HepG2 (cell line): ENCODE measurements around the gene OTX1.

Experiments used
- CAMTA2 ChIP-seq: sonication (generic); formaldehyde crosslinking; IDR thresholded peaks from 2 replicates; pipeline ENCODE4 v1.4.0; 2020; ENCODE audit warnings: mild to moderate bottlenecking, missing genetic modification reagents, borderline replicate concordance
- CBFB ChIP-seq: sonication (generic); formaldehyde crosslinking; IDR thresholded peaks from 2 replicates; pipeline ENCODE4 v1.4.0; 2020; ENCODE audit warnings: missing genetic modification reagents
- HNRNPH1 ChIP-seq: fragments of 200-400 bp; formaldehyde crosslinking; optimal IDR thresholded peaks from 2 replicates; pipeline ENCODE3; 2017; ENCODE audit warnings: mild to moderate bottlenecking, low read depth, low read length
- KDM1A ChIP-seq: IDR thresholded peaks from 2 replicates; pipeline ENCODE4 v1.6.1; 2016; ENCODE audit warnings: missing compliant biosample characterization
- RFX1 ChIP-seq: fragments of 450-650 bp; IDR thresholded peaks from 2 replicates; pipeline ENCODE4 v1.6.1; 2017
- TFAP4 ChIP-seq: sonication (generic); IDR thresholded peaks from 2 replicates; pipeline ENCODE4 v1.6.1; 2016; ENCODE audit warnings: low read depth, borderline replicate concordance
- ZFAT ChIP-seq: sonication (generic); formaldehyde crosslinking; conservative IDR thresholded peaks from 2 replicates; pipeline ENCODE4 v1.8.1; 2023; ENCODE audit warnings: missing genetic modification reagents, inconsistent platforms

GRCh38 chr2:63023444-63023843, 27.2 kb upstream of the OTX1 start:
- TF ChIP-seq TFAP4: no peak
- TF ChIP-seq CBFB (CRISPR knock-in tag): no peak
- TF ChIP-seq ZFAT (CRISPR knock-in tag): no peak
- TF ChIP-seq KDM1A: no peak
- no peak for TF ChIP-seq RFX1
- no peak for TF ChIP-seq CAMTA2 (CRISPR knock-in tag)
- no peak for TF ChIP-seq HNRNPH1
